DMS153 (cell line): Measurements from ENCODE around the gene TNFRSF8.

Source experiments
- DNase-seq: peaks from one replicate; lab custom pipeline; 2025; lab: John Stamatoyannopoulos, UW

TNFRSF8 gene

DNA sequence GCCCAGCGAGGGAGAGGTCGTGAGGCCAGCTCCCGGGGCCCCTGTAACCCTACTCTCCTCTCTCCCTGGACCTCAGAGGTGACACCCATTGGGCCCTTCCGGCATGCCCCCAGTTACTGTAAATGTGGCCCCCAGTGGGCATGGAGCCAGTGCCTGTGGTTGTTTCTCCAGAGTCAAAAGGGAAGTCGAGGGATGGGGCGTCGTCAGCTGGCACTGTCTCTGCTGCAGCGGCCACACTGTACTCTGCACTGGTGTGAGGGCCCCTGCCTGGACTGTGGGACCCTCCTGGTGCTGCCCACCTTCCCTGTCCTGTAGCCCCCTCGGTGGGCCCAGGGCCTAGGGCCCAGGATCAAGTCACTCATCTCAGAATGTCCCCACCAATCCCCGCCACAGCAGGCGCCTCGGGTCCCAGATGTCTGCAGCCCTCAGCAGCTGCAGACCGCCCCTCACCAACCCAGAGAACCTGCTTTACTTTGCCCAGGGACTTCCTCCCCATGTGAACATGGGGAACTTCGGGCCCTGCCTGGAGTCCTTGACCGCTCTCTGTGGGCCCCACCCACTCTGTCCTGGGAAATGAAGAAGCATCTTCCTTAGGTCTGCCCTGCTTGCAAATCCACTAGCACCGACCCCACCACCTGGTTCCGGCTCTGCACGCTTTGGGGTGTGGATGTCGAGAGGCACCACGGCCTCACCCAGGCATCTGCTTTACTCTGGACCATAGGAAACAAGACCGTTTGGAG is 80.0 kb downstream of the TNFRSF8 start:
- DNase-seq, result no peak

DNA sequence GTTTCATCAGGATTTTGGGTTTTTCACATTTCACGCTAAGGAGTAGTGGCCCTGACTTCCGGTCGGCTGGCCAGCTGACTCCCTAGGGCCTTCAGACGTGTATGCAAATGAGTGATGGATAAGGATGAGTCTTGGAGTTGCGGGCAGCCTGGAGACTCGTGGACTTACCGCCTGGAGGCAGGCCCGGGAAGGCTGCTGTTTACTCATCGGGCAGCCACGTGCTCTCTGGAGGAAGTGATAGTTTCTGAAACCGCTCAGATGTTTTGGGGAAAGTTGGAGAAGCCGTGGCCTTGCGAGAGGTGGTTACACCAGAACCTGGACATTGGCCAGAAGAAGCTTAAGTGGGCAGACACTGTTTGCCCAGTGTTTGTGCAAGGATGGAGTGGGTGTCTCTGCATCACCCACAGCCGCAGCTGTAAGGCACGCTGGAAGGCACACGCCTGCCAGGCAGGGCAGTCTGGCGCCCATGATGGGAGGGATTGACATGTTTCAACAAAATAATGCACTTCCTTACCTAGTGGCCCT is 80.6 kb downstream of the TNFRSF8 start:
- DNase-seq, result peak; percentile 48

DNA sequence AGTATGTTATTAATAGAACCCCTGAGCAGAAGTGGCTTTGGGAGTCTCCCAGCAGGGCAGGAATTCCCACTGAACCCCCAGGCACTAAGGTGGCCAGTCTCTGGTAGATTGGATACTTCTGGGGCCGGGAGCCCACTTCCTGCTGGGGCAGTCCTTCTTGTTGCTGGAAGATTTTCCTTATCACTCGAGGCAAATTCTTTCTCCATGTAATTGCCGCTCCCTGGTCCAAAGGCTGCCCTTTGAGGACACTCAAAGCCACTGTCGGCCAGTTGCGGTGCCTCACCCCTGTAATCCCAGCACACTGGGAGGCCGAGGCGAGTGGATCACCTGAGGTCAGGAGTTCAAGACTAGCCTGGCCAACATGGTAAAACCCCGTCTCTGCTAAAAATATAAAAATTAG is 81.1 kb downstream of the TNFRSF8 start:
- DNase-seq, result no peak

DNA sequence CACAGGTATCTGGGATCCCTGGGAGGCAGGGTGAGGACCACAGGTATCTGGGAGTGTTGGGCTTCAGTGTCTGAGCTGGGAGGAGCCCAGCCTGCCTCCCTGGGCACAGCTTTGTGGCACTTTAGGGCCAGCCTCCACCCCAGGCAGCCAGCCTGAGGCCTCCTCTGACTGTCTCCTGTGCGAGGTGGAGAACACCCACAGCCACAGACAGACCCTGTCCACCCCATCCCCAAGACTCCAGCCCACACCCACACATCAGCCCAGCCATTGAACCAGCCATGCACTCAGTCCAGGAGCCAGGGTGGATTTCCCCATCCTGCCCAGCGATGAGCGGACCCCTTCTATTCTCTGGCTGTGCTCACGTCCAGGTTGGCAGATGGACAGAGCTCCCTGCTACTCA is 81.9 kb downstream of the TNFRSF8 start:
- DNase-seq, result no peak

DNA sequence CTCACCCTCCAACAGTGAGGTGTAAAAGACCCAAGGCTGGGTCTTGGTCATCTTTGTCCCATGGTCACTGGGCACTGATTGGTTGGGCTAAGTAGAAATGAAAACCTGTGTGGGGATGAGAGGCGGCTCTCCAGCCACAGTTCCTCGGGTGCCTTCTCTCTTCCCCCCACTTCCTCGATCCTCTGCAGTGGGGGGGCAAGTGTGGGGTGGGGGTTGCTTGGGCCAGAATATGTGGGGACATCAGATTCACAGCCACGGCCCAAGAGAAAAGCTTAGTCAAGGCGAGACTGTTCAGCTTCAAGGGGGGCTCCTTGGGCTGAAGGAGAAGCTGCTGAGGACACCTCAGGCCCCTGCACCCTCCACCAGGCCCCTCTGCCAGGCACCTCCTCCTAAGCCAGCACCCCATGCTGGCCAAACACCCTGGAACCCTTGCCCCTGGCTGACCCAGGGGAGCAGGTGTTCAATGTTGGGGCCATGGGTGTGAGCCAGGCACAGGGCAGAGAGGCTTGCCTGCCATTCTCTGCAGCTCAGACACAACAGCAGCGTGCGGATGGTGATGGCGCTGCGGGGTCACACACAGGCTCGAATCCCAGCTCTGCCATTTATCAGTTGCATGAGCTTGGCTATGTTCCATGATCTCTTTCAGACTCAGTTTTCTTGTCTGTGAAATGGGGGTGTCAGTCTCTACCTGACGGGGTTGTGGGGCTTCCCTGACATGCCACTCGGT is 82.7 kb downstream of the TNFRSF8 start:
- DNase-seq, result no peak

DNA sequence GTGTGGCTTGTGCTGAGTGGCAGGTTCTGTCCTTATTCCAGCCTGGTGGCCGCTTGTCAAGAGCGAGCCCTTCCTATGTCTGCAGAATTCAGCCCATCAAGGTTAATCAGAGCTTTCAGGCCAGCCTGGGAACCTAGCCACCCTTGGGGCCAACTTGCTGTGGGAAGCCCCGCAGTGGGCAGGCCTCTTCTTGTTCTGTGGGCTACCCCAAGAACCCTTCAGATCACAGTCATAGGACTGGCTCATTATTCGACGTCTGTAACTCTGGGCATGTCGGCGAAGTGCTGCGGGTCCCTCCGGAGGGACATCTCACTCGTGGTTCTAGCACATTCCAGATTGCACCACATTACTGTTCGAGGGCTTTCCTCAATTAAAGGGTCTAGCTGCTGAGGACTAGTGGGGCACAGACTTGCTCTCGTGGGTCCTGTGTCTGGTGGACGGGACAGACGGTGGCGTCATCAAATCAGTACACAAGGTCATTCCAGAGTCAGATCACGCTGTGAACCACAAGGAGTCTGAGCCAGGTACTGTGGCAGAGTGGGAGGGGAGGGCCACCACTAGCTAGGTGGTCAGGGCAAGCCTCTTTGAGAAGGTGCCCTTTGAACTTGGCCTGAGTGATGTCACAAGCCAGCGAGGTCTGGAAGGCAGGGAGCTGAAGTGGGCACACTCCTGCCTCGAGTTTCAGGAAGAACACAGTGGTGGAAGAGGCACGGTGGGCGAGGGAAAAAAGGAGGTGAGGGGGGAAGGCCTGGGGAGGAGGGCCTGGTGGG is 83.4 kb downstream of the TNFRSF8 start:
- DNase-seq, result no peak

DNA sequence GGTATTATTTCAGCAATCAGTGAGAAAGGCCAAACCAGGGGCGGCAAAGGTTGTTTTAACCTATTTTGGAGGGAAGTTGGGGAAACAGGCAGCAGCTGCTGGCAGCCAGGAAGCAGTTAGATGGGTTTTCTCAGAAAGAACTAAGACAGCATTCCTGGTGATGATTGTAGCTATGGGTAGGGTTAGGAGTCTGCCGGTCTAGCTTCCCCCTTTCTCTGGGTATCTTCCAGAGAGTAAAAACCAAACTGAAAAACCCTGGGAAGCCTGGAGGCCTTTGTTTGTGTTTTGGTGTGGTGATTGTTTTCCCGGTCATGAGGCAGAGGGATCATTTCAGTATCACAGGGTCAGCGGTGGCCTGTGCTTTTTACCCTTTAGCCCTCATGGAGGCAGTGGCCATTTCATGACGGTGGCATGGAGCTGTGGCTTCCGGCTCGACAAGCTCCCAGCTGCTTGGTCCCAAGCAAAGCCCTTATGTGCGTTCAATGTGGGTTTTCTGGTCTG is 84.1 kb downstream of the TNFRSF8 start:
- DNase-seq, result no peak

DNA sequence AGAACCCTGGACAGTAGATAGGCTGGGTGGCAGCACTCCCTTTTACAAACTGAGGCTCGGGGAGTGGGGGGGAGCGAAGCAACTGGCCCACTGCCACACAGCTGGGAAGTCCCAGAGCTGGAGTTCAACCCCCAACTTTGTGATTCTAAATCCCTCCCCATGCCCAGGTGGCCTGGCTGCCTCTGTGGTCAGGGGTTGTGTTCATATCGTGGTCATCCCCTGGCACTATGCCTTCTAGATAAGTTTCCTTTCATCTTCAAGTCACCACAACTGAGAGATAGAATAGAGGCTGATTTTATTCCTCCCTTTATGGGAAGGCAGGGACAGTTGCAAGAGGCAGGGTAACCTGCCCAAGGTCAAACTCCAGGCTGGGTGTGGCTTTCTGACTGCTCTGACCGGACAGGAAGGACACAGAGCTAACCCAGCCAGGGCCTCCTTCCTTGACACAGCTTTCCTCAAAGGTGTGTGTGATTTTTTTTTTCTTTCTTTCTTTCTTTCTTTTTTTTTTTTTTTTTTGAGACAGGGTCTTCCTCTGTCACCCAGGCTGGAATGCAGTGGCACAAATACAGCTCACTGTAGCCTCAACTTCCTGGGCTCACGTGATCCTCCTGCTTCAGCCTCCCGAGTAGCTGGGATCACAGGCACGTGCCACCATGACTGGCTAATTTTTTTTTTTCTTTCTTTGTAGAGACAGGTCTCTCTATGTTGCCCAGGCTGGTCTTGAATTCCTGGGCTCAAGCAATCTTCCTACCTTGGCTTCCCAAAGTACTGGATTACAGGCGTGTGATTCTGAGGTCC is 85.3 kb downstream of the TNFRSF8 start:
- DNase-seq, result no peak

DNA sequence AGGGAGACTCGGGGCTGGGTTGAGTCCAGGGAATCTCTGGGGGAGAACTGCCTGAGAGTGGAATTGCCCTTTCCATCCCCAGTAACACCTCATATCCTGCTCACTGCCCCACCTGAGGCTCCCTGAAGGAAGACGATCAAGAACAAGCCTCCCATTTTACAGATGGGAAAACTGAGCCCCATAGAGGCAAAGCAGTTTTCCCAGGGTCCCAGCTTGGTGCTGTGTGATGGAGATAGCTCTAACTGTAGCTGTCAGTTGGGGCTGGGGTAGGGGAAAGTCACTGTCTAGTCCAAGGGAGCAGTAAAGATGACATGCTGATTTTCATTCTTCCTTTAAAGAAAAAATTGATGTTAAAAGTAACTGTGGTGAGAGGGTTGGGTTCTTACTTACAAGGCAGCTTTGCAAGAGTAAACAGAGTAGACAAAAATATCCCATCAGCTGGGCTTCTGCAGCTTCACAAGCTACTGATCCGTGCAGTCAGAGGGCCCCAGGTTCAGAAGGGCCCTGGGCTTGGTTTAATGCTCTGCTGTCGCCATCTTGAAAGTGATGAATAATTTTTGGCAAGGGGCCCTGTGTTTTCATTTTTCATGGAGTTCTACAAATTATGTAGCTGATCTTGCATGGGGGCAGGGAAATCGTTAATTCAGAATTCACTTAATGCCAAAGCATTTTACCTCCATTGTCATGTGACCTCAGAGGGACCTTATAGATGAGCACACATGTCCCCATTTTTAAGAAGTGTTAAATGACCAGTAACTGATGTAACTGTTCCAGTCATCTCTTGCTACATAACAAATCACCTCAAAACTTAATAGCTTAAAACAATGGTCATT is 86.1 kb downstream of the TNFRSF8 start:
- DNase-seq, result no peak

DNA sequence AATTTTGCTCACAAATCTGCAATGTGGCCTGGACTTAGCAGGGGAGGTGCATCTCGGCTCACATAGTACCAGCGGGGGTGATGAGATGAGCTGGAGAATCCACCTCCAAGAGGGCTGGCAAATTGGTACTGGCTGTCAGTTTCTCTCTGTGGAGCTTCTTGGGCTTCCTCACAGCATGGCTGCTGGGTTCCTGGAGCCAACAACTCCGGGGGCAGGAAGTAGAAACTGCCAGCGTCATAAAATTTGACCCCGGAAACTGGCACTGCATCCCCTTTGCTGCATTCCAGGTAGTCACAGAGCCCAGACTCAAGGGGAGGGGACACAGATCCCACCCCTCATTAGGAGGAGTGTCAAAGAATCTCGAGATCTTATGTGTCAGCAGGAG is 86.7 kb downstream of the TNFRSF8 start:
- no peak for DNase-seq

DNA sequence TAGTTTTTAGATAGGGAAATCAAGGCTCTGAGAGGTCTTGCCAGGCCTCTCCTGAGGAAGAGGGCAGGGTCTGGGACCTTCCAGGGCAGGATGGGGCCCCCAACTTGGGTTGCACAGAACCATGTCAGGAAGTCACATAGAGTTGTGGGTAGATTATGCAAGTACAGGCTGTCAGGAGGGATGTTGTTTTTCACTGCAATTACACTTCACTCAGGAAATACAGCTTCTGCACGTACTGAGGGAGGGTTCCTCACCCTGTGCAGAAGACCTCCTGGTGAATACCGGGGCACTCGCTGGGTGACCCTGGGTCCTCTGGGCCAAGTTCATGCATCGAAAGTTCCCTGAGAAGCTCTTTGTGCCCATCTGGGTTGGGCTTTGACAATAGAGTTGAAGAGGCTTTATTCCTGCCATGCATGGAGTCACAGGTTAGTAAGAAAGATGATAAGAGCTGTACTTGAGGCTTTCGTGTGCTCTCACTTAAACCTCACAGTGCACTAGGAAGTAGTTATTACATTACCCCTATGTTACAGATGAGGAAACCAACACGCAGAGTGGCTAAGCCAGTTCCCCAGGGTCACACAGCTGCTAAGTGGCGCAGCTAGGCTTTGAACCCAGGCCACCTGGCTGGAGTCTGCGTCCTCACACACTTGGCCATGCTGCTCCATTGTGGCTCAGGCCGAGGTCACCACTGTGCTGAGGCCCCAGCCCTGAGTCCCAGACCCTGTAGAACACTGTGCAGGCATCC is 87.5 kb downstream of the TNFRSF8 start:
- DNase-seq, result no peak

DNA sequence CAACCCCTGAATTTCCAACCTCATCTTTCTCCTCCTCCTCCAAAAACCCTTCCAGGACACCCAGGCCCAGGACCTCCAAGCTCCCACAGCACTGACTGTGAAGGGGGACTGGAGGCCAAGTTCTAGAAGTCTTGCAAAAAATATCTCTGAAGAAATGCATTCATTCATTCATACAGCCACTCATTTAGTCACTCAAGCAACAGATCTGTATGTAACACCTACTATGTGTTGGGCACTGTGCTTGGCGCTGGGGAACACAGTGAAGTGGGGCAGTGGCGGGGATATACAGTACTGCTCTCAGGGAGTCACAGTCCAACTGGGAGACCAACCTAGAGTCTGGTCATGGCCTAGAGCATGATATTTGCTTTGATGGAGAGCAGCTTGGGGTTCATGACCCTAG is 88.4 kb downstream of the TNFRSF8 start:
- DNase-seq, result no peak

DNA sequence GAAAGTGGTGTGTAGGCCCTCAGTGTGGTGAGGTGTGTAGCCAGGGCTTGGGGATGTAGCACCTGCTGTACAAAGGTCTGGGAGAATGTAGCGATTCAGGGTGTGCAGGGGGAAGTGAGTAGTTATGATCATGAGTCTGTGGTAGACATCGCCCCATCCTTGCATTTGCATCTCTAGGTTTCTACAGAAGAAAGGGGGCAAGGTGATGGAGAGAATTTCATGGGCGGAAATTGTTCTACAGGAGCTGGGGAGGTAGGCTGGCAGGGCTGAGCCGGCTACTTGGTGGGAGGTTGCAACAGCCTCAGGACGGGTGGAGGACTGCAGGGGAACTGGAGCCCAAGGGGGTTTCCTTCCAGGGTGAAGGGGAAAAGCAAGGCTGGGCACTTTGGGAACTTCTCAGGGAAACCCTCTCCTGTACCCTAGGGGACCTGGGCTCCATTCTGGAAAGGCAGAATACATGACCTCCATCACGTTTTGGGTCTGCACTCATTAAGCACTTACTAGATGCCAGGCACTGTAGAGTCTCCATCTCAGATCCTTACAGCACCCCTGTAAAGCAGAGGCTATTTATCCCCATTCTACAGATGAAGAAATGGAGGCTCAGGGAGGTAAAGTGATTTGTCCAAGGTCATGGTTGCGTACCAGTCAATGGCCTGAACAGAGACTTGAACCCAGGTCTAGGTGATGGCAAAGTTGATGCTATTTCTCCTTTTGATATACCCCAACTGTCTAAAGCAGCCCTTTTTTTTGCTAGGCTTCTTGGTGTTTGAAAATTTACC is 89.2 kb downstream of the TNFRSF8 start:
- DNase-seq, result no peak

DNA sequence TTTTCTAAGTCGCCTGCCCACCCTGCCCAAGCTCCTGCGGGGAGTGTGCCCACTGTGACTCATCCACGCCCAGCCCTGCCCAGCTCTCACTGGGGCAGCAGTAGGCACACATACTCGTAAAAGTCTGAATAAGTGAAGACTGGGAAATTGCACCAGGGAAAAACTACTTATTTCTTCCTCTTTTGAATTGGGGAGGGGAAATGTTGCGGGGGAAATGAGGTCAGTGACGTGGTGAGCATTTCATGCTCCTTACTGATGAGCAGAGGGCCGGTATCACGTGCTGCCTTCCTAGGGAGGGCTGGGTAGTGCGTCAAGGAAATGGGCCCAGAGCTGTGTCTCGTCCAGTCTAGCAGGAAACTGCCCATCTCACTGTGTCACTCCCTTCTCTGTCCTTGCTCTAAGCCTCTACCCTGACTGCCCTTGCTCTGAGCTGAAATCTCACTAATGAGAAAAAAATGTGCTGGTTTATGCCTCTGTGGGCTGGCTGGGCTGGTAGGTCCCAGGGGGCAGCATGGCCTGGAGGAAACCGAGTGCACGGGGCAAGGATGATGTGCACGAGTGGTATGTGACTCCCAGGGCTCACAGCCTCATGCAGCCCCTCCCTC is 90.2 kb downstream of the TNFRSF8 start:
- DNase-seq, result no peak

DNA sequence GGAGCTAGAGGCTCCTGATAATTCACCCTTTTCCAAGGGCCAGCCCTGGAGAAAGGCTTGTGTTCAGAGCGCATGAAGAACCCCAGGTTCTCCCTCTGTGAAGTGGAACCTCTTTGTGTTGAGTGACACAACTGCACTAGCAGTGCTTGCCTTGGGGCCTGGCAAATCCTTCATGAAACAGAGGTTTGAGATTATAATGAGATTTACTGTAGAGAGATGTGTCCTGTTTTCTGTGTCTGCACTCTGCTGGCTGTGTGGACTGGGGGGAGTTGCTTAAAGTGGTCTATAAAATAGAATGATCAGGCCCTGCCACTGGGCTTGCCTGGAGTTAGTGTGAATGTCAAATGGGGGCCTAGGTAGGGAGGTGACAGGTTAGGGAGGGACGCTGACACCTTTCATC is 92.2 kb downstream of the TNFRSF8 start:
- DNase-seq, result no peak

DNA sequence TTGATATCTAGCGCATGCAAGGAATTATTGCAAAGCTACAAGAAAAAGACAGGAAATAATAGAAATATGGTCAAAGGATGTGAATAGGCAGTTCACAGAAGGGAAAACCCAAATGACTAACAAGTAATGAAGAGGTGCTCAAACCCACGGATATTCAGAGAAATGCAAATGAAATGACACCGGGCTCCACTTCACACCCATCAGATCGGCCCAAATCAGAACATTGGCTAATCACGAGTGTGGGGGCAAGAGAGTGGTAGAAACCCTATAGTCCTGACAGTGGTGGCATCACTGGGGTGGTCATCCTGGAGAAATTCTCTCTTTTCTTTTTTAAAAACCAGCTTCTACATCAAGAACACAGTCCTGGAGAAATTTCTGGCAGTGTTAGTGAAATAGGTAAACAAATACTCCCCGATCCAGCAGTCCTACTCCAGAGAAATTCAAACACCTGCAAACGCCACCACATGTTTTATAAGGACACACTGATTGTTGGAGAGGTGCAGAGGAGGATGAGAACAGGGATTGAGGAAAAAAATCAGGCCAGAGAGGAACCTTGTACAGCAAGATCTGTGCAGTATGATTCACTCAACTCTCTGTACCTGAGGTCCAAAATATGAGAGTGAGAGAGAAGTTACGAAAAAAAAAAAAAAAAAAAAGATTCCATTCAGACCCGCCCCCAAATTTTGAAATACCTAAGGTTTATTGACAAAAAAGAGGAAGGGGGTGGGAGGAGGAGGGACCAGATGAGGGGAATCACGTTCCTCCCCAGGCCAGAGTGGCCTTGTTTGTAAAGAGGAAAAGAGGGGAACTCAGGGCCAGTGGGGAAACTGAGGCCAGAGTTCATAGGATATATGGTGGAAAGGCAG is 94.5 kb downstream of the TNFRSF8 start:
- DNase-seq, result no peak

DNA sequence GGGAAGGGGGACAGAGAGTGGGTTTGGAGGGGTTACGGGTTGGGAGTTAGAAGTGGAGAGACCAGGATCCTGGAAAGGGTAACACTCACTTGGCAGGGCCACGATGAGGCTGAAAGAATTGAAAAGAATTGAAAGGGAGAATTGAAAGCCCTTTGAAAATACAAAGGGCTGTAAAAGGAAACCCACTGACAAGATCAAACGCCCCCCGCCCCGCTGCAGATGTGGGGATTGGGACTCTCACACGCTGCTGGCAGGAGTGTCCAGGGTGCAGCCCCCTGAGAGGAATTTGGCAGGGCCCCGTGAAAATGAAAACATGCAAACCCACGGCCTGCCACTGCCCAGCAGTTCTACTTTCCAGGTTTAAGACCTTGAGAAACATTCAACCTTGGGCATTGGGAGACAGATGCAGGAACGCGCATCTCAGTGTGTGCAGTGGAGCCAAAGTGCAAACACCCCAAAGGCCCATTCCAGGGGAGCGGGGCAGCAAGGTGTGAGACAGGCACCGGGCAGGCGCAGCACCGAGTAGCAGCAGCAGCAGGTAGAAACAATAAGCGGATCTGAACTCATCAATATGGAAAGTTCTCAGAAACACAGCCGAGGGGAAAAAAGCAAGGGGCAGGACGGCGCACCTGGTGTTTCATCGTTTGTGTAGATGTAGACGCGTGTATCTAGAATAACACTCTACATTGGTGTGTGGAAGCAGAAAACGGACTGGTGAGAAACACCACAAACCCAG is 95.4 kb downstream of the TNFRSF8 start:
- DNase-seq, result no peak
